MM.1S (cell line): ENCODE measurements around the gene GNG12.

ENCODE experiments used
- DNase-seq: peaks from one replicate; pipeline ENCODE4 v3.0.0-alpha.2; 2015
- H2AFZ ChIP-seq: fragments of 300-600 bp; sonication (generic); 2 replicates; pipeline ENCODE4 v1.6.0; 2016; ENCODE audit warnings: antibody characterized with exemption, low read length
- H3F3A ChIP-seq: fragments of 300-600 bp; sonication (generic); 2 replicates; pipeline ENCODE4 v1.6.1; 2016; ENCODE audit warnings: mild to moderate bottlenecking, antibody characterized with exemption, low read length, moderate library complexity, mixed read lengths; ENCODE audit not compliant: insufficient read depth
- H3K27ac ChIP-seq: fragments of 300-600 bp; sonication (generic); 2 replicates; pipeline ENCODE4 v1.5.1; 2016; ENCODE audit warnings: mild to moderate bottlenecking, low read length
- H3K27me3 ChIP-seq: fragments of 300-600 bp; sonication (generic); replicated peaks from 2 replicates; pipeline ENCODE4 v1.6.0; 2016; ENCODE audit warnings: low read length; ENCODE audit not compliant: insufficient read depth
- H3K36me3 ChIP-seq: fragments of 300-600 bp; sonication (generic); replicated peaks from 2 replicates; pipeline ENCODE4 v1.6.1; 2016; ENCODE audit warnings: mild to moderate bottlenecking, low read length, mixed read lengths; ENCODE audit not compliant: insufficient read depth
- H3K4me1 ChIP-seq: fragments of 300-600 bp; sonication (generic); 2 replicates; pipeline ENCODE4 v1.6.1; 2016; ENCODE audit warnings: low read length, mixed read lengths
- H3K4me2 ChIP-seq: fragments of 300-600 bp; sonication (generic); 2 replicates; pipeline ENCODE4 v1.6.0; 2016; ENCODE audit warnings: low read depth, low read length
- H3K4me3 ChIP-seq: fragments of 300-600 bp; sonication (generic); 2 replicates; pipeline ENCODE4 v1.5.1; 2016; ENCODE audit warnings: low read length, mixed read lengths
- H3K79me2 ChIP-seq: fragments of 300-600 bp; sonication (generic); 2 replicates; pipeline ENCODE4 v1.6.1; 2016; ENCODE audit warnings: mixed run types, low read length, mixed read lengths
- H3K9ac ChIP-seq: fragments of 300-600 bp; sonication (generic); 2 replicates; pipeline ENCODE4 v1.6.1; 2016; ENCODE audit warnings: low read length, mixed read lengths
- H3K9me2 ChIP-seq: fragments of 300-600 bp; sonication (generic); replicated peaks from 2 replicates; pipeline ENCODE4 v1.6.1; 2016; ENCODE audit warnings: mild to moderate bottlenecking, low read length, mixed read lengths; ENCODE audit not compliant: insufficient read depth
- H3K9me3 ChIP-seq: fragments of 300-600 bp; sonication (generic); replicated peaks from 2 replicates; pipeline ENCODE4 v1.6.1; 2016; ENCODE audit warnings: mild to moderate bottlenecking, low read length, mixed read lengths; ENCODE audit not compliant: insufficient read depth
- H4K20me1 ChIP-seq: fragments of 300-600 bp; sonication (generic); 2 replicates; pipeline ENCODE4 v1.6.1; 2016; ENCODE audit warnings: mild to moderate bottlenecking, low read length, moderate library complexity, mixed read lengths; ENCODE audit not compliant: insufficient read depth
- CTCF ChIP-seq: fragments of 300-600 bp; sonication (generic); IDR thresholded peaks from 2 replicates; pipeline ENCODE4 v1.5.1; 2016; ENCODE audit warnings: antibody characterized with exemption, low read length, mixed read lengths
- EZH2 ChIP-seq: fragments of 300-600 bp; sonication (generic); optimal IDR thresholded peaks from 2 replicates; pipeline ENCODE3; 2017; ENCODE audit warnings: low read depth, mild to moderate bottlenecking, antibody characterized with exemption, low read length, mixed read lengths
- EZH2phosphoT487 ChIP-seq: fragments of 300-600 bp; sonication (generic); IDR thresholded peaks from 2 replicates; pipeline ENCODE4 v1.6.1; 2018; ENCODE audit warnings: antibody characterized with exemption, low read length

GNG12 gene

GRCh38 chr1:67792741-67793458, 40.4 kb downstream of the GNG12 start:
- no peak overlapping the region for H2AFZ ChIP-seq
- H3K4me3 ChIP-seq: no peak overlapping the region
- DNase-seq: no peak
- TF ChIP-seq CTCF: no peak
- no peak for TF ChIP-seq EZH2phosphoT487
- TF ChIP-seq EZH2: no peak
- no peaks in the 10 kb centered on the region for H4K20me1 ChIP-seq
- H3K27me3 ChIP-seq: no peaks in the 10 kb centered on the region
- H3K4me1 ChIP-seq: no peaks in the 10 kb centered on the region
- no peaks in the 10 kb centered on the region for H3K36me3 ChIP-seq
- H3F3A ChIP-seq: no peaks in the 10 kb centered on the region
- H3K9ac ChIP-seq: no peak overlapping the region
- H3K27ac ChIP-seq: no peak overlapping the region
- H3K4me2 ChIP-seq: no peak overlapping the region
- no peaks in the 10 kb centered on the region for H3K9me2 ChIP-seq
- no peaks in the 10 kb centered on the region for H3K9me3 ChIP-seq
- no peaks in the 10 kb centered on the region for H3K79me2 ChIP-seq

GRCh38 chr1:67792103-67792502, 41.2 kb downstream of the GNG12 start:
- H3K4me1 ChIP-seq: no peaks in the 10 kb centered on the region
- H3K4me2 ChIP-seq: no peak overlapping the region
- DNase-seq: no peak
- H3K9ac ChIP-seq: no peak overlapping the region
- no peak overlapping the region for H2AFZ ChIP-seq
- H4K20me1 ChIP-seq: no peaks in the 10 kb centered on the region
- no peaks in the 10 kb centered on the region for H3K9me3 ChIP-seq
- no peaks in the 10 kb centered on the region for H3K9me2 ChIP-seq
- no peaks in the 10 kb centered on the region for H3K79me2 ChIP-seq
- H3F3A ChIP-seq: no peaks in the 10 kb centered on the region
- H3K36me3 ChIP-seq: no peaks in the 10 kb centered on the region
- no peak overlapping the region for H3K27ac ChIP-seq
- TF ChIP-seq EZH2 (no peak), CTCF (no peak), EZH2phosphoT487 (no peak)
- H3K27me3 ChIP-seq: no peaks in the 10 kb centered on the region
- H3K4me3 ChIP-seq: no peak overlapping the region

GRCh38 chr1:67791686-67792085, 41.6 kb downstream of the GNG12 start:
- Histone ChIP-seq H3K4me1 (no peaks in the 10 kb centered on the region), H4K20me1 (no peaks in the 10 kb centered on the region), H3F3A (no peaks in the 10 kb centered on the region), H3K27ac (no peak overlapping the region), H3K9ac (no peak overlapping the region), H3K79me2 (no peaks in the 10 kb centered on the region), H3K27me3 (no peaks in the 10 kb centered on the region), H3K4me3 (no peak overlapping the region), H3K36me3 (no peaks in the 10 kb centered on the region), H3K4me2 (no peak overlapping the region), H3K9me2 (no peaks in the 10 kb centered on the region), H2AFZ (no peak overlapping the region), H3K9me3 (no peaks in the 10 kb centered on the region)
- DNase-seq: no peak
- no peak for TF ChIP-seq EZH2phosphoT487
- no peak for TF ChIP-seq CTCF
- TF ChIP-seq EZH2: no peak
